IMR-90 (cell line): Measurements from ENCODE around the gene LTF.

Experiments
- BHLHE40 ChIP-seq: fragments of 150-350 bp; IDR thresholded peaks from 2 replicates; pipeline ENCODE4 v1.6.1; 2016; ENCODE audit warnings: mild to moderate bottlenecking, low read depth, low read length
- CHD1 ChIP-seq: IDR thresholded peaks from 2 replicates; pipeline ENCODE4 v1.6.1; 2012; ENCODE audit warnings: low read depth, low read length, improper control_type of control experiment
- CTCF ChIP-seq: conservative IDR thresholded peaks from 2 replicates; pipeline ENCODE4 v1.5.1; 2012; ENCODE audit warnings: mild to moderate bottlenecking, low read depth, low read length, improper control_type of control experiment
- FOS ChIP-seq: fragments of 150-350 bp; IDR thresholded peaks from 2 replicates; pipeline ENCODE4 v1.6.1; 2016; ENCODE audit warnings: low read depth, low read length
- MXI1 ChIP-seq: IDR thresholded peaks from 2 replicates; pipeline ENCODE4 v1.6.1; 2012; ENCODE audit warnings: low read depth, mild to moderate bottlenecking, low read length, moderate library complexity, borderline replicate concordance
- POLR2A ChIP-seq: IDR thresholded peaks from 2 replicates; pipeline ENCODE4 v1.6.1; 2012; ENCODE audit warnings: mild to moderate bottlenecking, low read depth, low read length
- RAD21 ChIP-seq: IDR thresholded peaks from 2 replicates; pipeline ENCODE4 v1.6.1; 2012; ENCODE audit warnings: low read length, improper control_type of control experiment
- RCOR1 ChIP-seq: IDR thresholded peaks from 2 replicates; pipeline ENCODE4 v1.6.1; 2012; ENCODE audit warnings: mild to moderate bottlenecking, low read length, improper control_type of control experiment; ENCODE audit not compliant: insufficient replicate concordance
- RFX5 ChIP-seq: IDR thresholded peaks from 2 replicates; pipeline ENCODE4 v1.8.0; 2012; ENCODE audit warnings: low read depth, mild to moderate bottlenecking, low read length, moderate library complexity
- SMC3 ChIP-seq: fragments of 150-350 bp; IDR thresholded peaks from 2 replicates; pipeline ENCODE4 v1.6.1; 2016; ENCODE audit warnings: low read depth, mild to moderate bottlenecking, antibody characterized with exemption, low read length, moderate library complexity
- USF2 ChIP-seq: fragments of 150-350 bp; IDR thresholded peaks from 2 replicates; pipeline ENCODE4 v1.6.1; 2017; ENCODE audit warnings: mild to moderate bottlenecking, antibody characterized with exemption, low read length, low read depth

GRCh38 chr3:46393011-46393410, 71.7 kb downstream of the LTF start:
- TF ChIP-seq CTCF, result no peak
- TF ChIP-seq SMC3, result no peak
- no peak for TF ChIP-seq RCOR1
- TF ChIP-seq MXI1, result no peak
- no peak for TF ChIP-seq RFX5
- no peak for TF ChIP-seq POLR2A
- TF ChIP-seq FOS, result no peak
- no peak for TF ChIP-seq RAD21
- no peak for TF ChIP-seq USF2
- TF ChIP-seq CHD1, result no peak
- TF ChIP-seq BHLHE40, result no peak
